CD14-positive monocyte (primary cell): ENCODE data around the gene FUCA2. TPM values are rescaled to one million over a fixed set of nuclear protein-coding genes. Genes with fewer than 3 reads are reported as not detected.

Experiments
- DNase-seq, 3 donors: peaks; one replicate each; pipeline ENCODE4 v3.0.0-alpha.2; 2011 to 2022
- H2AFZ ChIP-seq: 2 replicates; pipeline ENCODE4 v1.6.0; 2012; ENCODE audit warnings: mild to moderate bottlenecking, low read depth, low read length, inconsistent platforms; ENCODE audit not compliant: insufficient read depth, poor library complexity, severe bottlenecking
- H3K27ac ChIP-seq, 2 donors: 1 replicate in 1 of 2; 2 replicates in 1 of 2; pipeline ENCODE4 v1.5.1; 2012 to 2013; ENCODE audit warnings: low read length in 2 of 2, control low read depth in 1 of 2, inconsistent platforms in 1 of 2, low read depth in 1 of 2, mild to moderate bottlenecking in 1 of 2
- H3K27me3 ChIP-seq, 2 donors: one replicate each; pipeline versions ENCODE4 v1.6.0 to v1.6.1; 2011 to 2013; ENCODE audit warnings: low read length in 2 of 2; ENCODE audit not compliant: control insufficient read depth in 2 of 2, insufficient read depth in 2 of 2
- H3K36me3 ChIP-seq, 2 donors: replicated peaks in 1 of 2; 1 replicate in 1 of 2; 2 replicates in 1 of 2; pipeline versions ENCODE4 v1.5.1 to v1.6.1; 2012 to 2013; ENCODE audit warnings: low read length in 2 of 2, control low read depth in 1 of 2, inconsistent platforms in 1 of 2, mild to moderate bottlenecking in 1 of 2; ENCODE audit not compliant: insufficient read depth in 2 of 2, control insufficient read depth in 1 of 2
- H3K4me1 ChIP-seq, 2 donors: 1 replicate in 1 of 2; 2 replicates in 1 of 2; pipeline versions ENCODE4 v1.5.1 to v1.6.1; 2012 to 2013; ENCODE audit warnings: low read length in 2 of 2, control low read depth in 1 of 2, inconsistent platforms in 1 of 2, mild to moderate bottlenecking in 1 of 2, moderate library complexity in 1 of 2; ENCODE audit not compliant: insufficient read depth in 2 of 2, control insufficient read depth in 1 of 2
- H3K4me2 ChIP-seq: replicated peaks from 2 replicates; pipeline ENCODE3; 2012; ENCODE audit warnings: low read length, moderate library complexity, mild to moderate bottlenecking; ENCODE audit not compliant: poor library complexity, severe bottlenecking; ENCODE audit errors: extremely low read depth
- H3K4me3 ChIP-seq, 3 experiments: fragments of 200-600 bp in 1 of 3; sonication (generic) in 1 of 3; replicated peaks in 1 of 3; 1 replicate in 2 of 3; 2 replicates in 1 of 3; pipeline ENCODE4 v1.5.1; 2011 to 2013; ENCODE audit warnings: low read length in 3 of 3, mild to moderate bottlenecking in 3 of 3, control low read depth in 2 of 3, low read depth in 2 of 3, inconsistent platforms in 1 of 3, moderate library complexity in 1 of 3
- H3K79me2 ChIP-seq: 2 replicates; pipeline ENCODE4 v1.6.0; 2012; ENCODE audit warnings: mild to moderate bottlenecking, control low read depth, inconsistent platforms, low read length, moderate library complexity; ENCODE audit not compliant: insufficient read depth
- H3K9ac ChIP-seq: 2 replicates; pipeline ENCODE4 v1.6.0; 2017; ENCODE audit warnings: low read length, mild to moderate bottlenecking; ENCODE audit not compliant: insufficient read depth, poor library complexity, severe bottlenecking
- H3K9me3 ChIP-seq, 2 donors: replicated peaks in 1 of 2; 1 replicate in 1 of 2; 2 replicates in 1 of 2; pipeline versions ENCODE4 v1.5.1 to v1.6.1; 2012 to 2013; ENCODE audit warnings: low read length in 2 of 2, control low read depth in 1 of 2; ENCODE audit not compliant: control insufficient read depth in 1 of 2, insufficient read depth in 1 of 2
- H4K20me1 ChIP-seq: 2 replicates; pipeline ENCODE4 v1.6.0; 2012; ENCODE audit warnings: mild to moderate bottlenecking, low read length, control low read depth, moderate library complexity; ENCODE audit not compliant: insufficient read depth
- H3K27ac Mint-ChIP-seq, 7 donors: one replicate each; pipeline ENCODE4 v1.8.0; 2020; ENCODE audit warnings: mild to moderate bottlenecking in 7 of 7, mixed read lengths in 7 of 7, moderate library complexity in 6 of 7, inconsistent platforms in 2 of 7
- H3K27me3 Mint-ChIP-seq, 3 donors: one replicate each; pipeline ENCODE4 v1.8.0; 2021 to 2022; ENCODE audit warnings: low read depth in 3 of 3, mild to moderate bottlenecking in 3 of 3, mixed read lengths in 3 of 3, moderate library complexity in 3 of 3, inconsistent platforms in 1 of 3
- H3K36me3 Mint-ChIP-seq, 2 donors: one replicate each; pipeline ENCODE4 v1.8.0; 2020; ENCODE audit warnings: mixed read lengths in 2 of 2, inconsistent platforms in 1 of 2, mild to moderate bottlenecking in 1 of 2
- H3K4me1 Mint-ChIP-seq: one replicate; pipeline ENCODE4 v1.8.0; 2020; ENCODE audit warnings: mild to moderate bottlenecking, mixed read lengths
- H3K4me3 Mint-ChIP-seq, 2 donors: one replicate each; pipeline ENCODE4 v1.8.0; 2020; ENCODE audit warnings: mild to moderate bottlenecking in 2 of 2, mixed read lengths in 2 of 2, moderate library complexity in 1 of 2
- H3K9me3 Mint-ChIP-seq, 7 donors: one replicate each; pipeline ENCODE4 v1.8.0; 2020 to 2022; ENCODE audit warnings: mixed read lengths in 7 of 7, mild to moderate bottlenecking in 6 of 7, moderate library complexity in 6 of 7, inconsistent platforms in 2 of 7
- WGBS: methylation state at CpG from one replicate; pipeline ENCODE4 v1.1.5; 2013; ENCODE audit warnings: missing lambda C conversion rate; ENCODE audit not compliant: insufficient coverage; 5-methylcytosine and 5-hydroxymethylcytosine counted together
- intact Hi-C, 2 donors: fragments of 100-400 bp; cut with micrococcal nuclease; formaldehyde crosslinking; loops; one replicate each; pipeline versions ENCODE4 v1.15.0 to v1.15.1; 2023
- polyA plus RNA-seq, 3 donors: library from polyadenylated mRNA; depleted of rRNA in 1 of 3; unstranded in 2 of 3; stranded (reverse) in 1 of 3; fragments of 300-500 nt in 2 of 3; fragments of >200 nt in 1 of 3; fragmentation: Illumina TruSeq in 2 of 3; gene quantifications; 1 replicate in 2 of 3; 2 replicates in 1 of 3; pipeline ENCODE4 v1.2.3, GENCODE V29; 2012 to 2021
- TF ChIP-seq, protein P1 (sequence below): fragments of 200-600 bp; IDR thresholded peaks from one replicate; pipeline ENCODE4 v1.8.0; 2022; ENCODE audit warnings: antibody characterized with exemption, mild to moderate bottlenecking

Gene FUCA2
- polyA plus RNA-seq, 3 donors, result 35.7 to 93.5 (median 83.7) TPM

DNA sequence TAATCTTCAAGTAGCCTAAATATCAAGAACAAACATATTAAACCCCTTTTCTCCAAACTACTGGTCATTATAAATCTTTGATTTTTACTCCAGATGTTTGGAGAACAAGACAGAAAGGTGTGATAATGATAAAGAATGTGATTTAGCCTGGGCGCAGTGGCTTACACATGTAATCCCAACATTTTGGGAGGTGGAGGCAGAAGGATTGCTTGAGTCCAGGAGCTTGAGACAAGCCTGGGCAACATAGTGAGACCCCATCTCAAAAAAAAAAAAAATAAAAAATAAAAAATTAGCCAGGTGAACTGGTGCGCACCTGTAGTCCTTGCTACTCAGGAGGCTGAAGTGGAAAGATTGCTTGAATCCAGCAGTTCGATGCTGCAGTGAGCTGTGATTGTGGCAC is 35.1 kb upstream of the FUCA2 start:
- Histone ChIP-seq H2AFZ (no peak overlapping the region), H3K27ac (no peak overlapping the region), H3K9me3 (no peaks in the 10 kb centered on the region), H3K4me2 (no peak overlapping the region), H3K36me3 (peaks cover 0 to 21% of the 10 kb centered on the region in 2 donors), H4K20me1 (peaks cover 89% of the 10 kb centered on the region), H3K4me3 (no peak overlapping the region), H3K9ac (no peak overlapping the region), H3K4me1 (peaks cover 22 to 29% of the 10 kb centered on the region in 2 donors), H3K27me3 (no peaks in the 10 kb centered on the region), H3K79me2 (peaks cover 98% of the 10 kb centered on the region)
- H3K27me3 Mint-ChIP-seq, result no peaks in the 10 kb centered on the region
- H3K36me3 Mint-ChIP-seq, result peaks cover 11 to 14% of the 10 kb centered on the region in 2 donors
- peaks cover 34% of the 10 kb centered on the region for H3K4me1 Mint-ChIP-seq
- intact Hi-C loops, result loop anchor here in 1 of 2 donors (10.0 kb wide), 1 partner anchor 482 kb away; the partner anchor contains the start of gene AIG1
- DNase-seq, result no peak
- 94% methylated on average over 2 of the region's 3 CpGs for WGBS
- H3K27ac Mint-ChIP-seq, result no peak overlapping the region
- TF ChIP-seq, protein P1, sequence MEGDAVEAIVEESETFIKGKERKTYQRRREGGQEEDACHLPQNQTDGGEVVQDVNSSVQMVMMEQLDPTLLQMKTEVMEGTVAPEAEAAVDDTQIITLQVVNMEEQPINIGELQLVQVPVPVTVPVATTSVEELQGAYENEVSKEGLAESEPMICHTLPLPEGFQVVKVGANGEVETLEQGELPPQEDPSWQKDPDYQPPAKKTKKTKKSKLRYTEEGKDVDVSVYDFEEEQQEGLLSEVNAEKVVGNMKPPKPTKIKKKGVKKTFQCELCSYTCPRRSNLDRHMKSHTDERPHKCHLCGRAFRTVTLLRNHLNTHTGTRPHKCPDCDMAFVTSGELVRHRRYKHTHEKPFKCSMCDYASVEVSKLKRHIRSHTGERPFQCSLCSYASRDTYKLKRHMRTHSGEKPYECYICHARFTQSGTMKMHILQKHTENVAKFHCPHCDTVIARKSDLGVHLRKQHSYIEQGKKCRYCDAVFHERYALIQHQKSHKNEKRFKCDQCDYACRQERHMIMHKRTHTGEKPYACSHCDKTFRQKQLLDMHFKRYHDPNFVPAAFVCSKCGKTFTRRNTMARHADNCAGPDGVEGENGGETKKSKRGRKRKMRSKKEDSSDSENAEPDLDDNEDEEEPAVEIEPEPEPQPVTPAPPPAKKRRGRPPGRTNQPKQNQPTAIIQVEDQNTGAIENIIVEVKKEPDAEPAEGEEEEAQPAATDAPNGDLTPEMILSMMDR, result no peak
- no peak overlapping the region for H3K4me3 Mint-ChIP-seq
- H3K9me3 Mint-ChIP-seq, result no peaks in the 10 kb centered on the region

DNA sequence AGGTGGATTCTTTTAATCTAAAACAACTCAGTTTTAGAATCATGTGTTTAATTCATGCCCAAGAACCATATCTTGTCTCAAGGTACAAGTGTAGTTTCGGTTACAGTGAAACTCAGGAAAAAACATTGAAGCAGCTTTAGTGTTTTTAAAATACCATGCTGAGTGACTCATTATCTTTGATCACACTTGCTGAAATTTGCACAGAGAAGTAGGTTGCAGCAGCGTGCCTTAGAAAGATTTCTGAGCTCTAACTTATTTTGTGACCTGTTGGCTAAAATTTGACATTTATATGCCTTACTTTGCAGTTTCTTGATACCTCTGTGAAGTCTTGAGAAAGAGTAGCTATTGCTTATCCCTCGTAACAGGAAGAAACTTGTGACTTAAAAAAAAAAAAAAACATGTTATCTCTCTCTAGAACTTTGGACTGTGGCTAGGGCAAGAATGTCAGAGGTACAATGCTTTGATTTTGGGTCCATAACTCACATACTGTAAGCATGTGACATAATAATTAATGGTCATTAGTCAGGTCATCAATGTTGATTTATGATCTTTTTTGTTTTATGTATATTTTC is 34.5 kb upstream of the FUCA2 start:
- no peaks in the 10 kb centered on the region for H3K9me3 ChIP-seq
- no peak for DNase-seq
- Mint-ChIP-seq H3K27me3 (no peaks in the 10 kb centered on the region), H3K4me1 (peaks cover 33% of the 10 kb centered on the region), H3K36me3 (peaks cover 11 to 14% of the 10 kb centered on the region in 2 donors), H3K9me3 (no peaks in the 10 kb centered on the region), H3K4me3 (no peak overlapping the region), H3K27ac (no peak overlapping the region)
- no CpG with 5 or more reads among the region's 3 CpGs for WGBS
- no peaks in the 10 kb centered on the region for H3K27me3 ChIP-seq
- peaks cover 0 to 21% of the 10 kb centered on the region in 2 donors for H3K36me3 ChIP-seq
- peaks cover 22 to 29% of the 10 kb centered on the region in 2 donors for H3K4me1 ChIP-seq
- intact Hi-C loops, result loop anchor here in 1 of 2 donors (10.0 kb wide), 1 partner anchor 481 kb away; the partner anchor contains the start of gene AIG1
- no peak overlapping the region for H3K9ac ChIP-seq
- no peak overlapping the region for H2AFZ ChIP-seq
- H3K4me2 ChIP-seq, result no peak overlapping the region
- TF ChIP-seq, protein P1, result no peak
- peaks cover 98% of the 10 kb centered on the region for H3K79me2 ChIP-seq
- H4K20me1 ChIP-seq, result peaks cover 90% of the 10 kb centered on the region
- no peak overlapping the region for H3K4me3 ChIP-seq
- H3K27ac ChIP-seq, result no peak overlapping the region
